Activated T-cell treated with anti-CD3 and anti-CD28 coated beads, Interleukin-2, amount 50 U/mL, for 48 hours (primary cell): ENCODE data around the gene TMEM134.

ENCODE experiments used
- DNase-seq, 2 experiments: peaks; one replicate each; pipeline ENCODE4 v3.0.0-alpha.2; 2020

The TMEM134 gene

GRCh38 chr11:67456068-67456705 is 12.9 kb downstream of the TMEM134 start:
- DNase-seq: no peak

GRCh38 chr11:67455054-67455453 is 14.0 kb downstream of the TMEM134 start, which contains the start of gene CABP4:
Gene CABP4 (plus strand): TSS chr11:67455354. CDS start chr11:67455424, 70 bp downstream.
- DNase-seq: no peak

GRCh38 chr11:67453816-67454732 is 15.0 kb downstream of the TMEM134 start:
- DNase-seq: no peak

GRCh38 chr11:67452141-67452952 is 16.7 kb downstream of the TMEM134 start, which contains the start of gene GPR152:
Gene GPR152 (minus strand): TSS chr11:67452729. CDS start chr11:67452724, 5 bp downstream.
- DNase-seq: no peak

GRCh38 chr11:67451658-67451976 is 17.4 kb downstream of the TMEM134 start:
- DNase-seq: no peak

- no peak for DNase-seq
Observed at GRCh38 chr11:67450796-67451657, 18.0 kb downstream of the TMEM134 start.

GRCh38 chr11:67449116-67449844 is 19.8 kb downstream of the TMEM134 start:
- no peak for DNase-seq

- no peak for DNase-seq
Observed at GRCh38 chr11:67448220-67448609, 20.8 kb downstream of the TMEM134 start.

- DNase-seq: no peak
Observed at GRCh38 chr11:67445515-67445914, 23.5 kb downstream of the TMEM134 start.

- DNase-seq: peak in 1 of 2 experiments; percentile 26
Observed at GRCh38 chr11:67442504-67443404, 26.3 kb downstream of the TMEM134 start.

GRCh38 chr11:67441731-67442351 is 27.2 kb downstream of the TMEM134 start:
- DNase-seq: peak in 1 of 2 experiments; percentile 33

- peak in 1 of 2 experiments; percentile 41 for DNase-seq
Observed at GRCh38 chr11:67441098-67441563, 27.9 kb downstream of the TMEM134 start.

- DNase-seq: peak; percentile 41 to 49
Observed at GRCh38 chr11:67440229-67441097, 28.6 kb downstream of the TMEM134 start.

- peak; percentile 68 to 74 for DNase-seq
Observed at GRCh38 chr11:67439321-67440228, 29.5 kb downstream of the TMEM134 start.

GRCh38 chr11:67438158-67438902 is 30.7 kb downstream of the TMEM134 start:
- DNase-seq: peak; percentile 85 to 90

GRCh38 chr11:67437809-67438157 is 31.3 kb downstream of the TMEM134 start:
- no peak for DNase-seq
